GM23248 (cell line): ENCODE measurements around the gene PEX19. TPM values are rescaled to one million over a fixed set of nuclear protein-coding genes. Genes with fewer than 3 reads are reported as not detected.

ENCODE experiments used
- DNase-seq: peaks from one replicate; pipeline ENCODE4 v3.0.0-alpha.2; 2015
- H2AFZ ChIP-seq: fragments of 200-600 bp; sonication (generic); 2 replicates; pipeline ENCODE4 v1.6.1; 2016; ENCODE audit warnings: antibody characterized with exemption
- H3F3A ChIP-seq: fragments of 200-600 bp; sonication (generic); 2 replicates; pipeline ENCODE4 v1.6.1; 2016; ENCODE audit warnings: mild to moderate bottlenecking, antibody characterized with exemption, mixed run types; ENCODE audit not compliant: insufficient read depth
- H3K27ac ChIP-seq: fragments of 200-600 bp; sonication (generic); 2 replicates; pipeline ENCODE4 v1.5.1; 2016; ENCODE audit warnings: mild to moderate bottlenecking
- H3K27me3 ChIP-seq: fragments of 200-600 bp; sonication (generic); replicated peaks from 2 replicates; pipeline ENCODE4 v1.6.1; 2016; ENCODE audit warnings: mild to moderate bottlenecking; ENCODE audit not compliant: insufficient read depth
- H3K36me3 ChIP-seq: fragments of 200-600 bp; sonication (generic); 2 replicates; pipeline ENCODE4 v1.6.1; 2016; ENCODE audit warnings: low read depth, mild to moderate bottlenecking
- H3K4me1 ChIP-seq: fragments of 200-600 bp; sonication (generic); 2 replicates; pipeline ENCODE4 v1.6.1; 2016; ENCODE audit warnings: mild to moderate bottlenecking; ENCODE audit not compliant: insufficient read depth
- H3K4me2 ChIP-seq: fragments of 200-600 bp; sonication (generic); one replicate; pipeline ENCODE4 v1.6.1; 2016; ENCODE audit warnings: mild to moderate bottlenecking; ENCODE audit not compliant: unreplicated experiment
- H3K4me3 ChIP-seq: fragments of 200-600 bp; sonication (generic); 2 replicates; pipeline ENCODE4 v1.5.1; 2016; ENCODE audit warnings: mild to moderate bottlenecking
- H3K79me2 ChIP-seq: fragments of 200-600 bp; sonication (generic); 2 replicates; pipeline ENCODE4 v1.6.1; 2016; ENCODE audit warnings: mild to moderate bottlenecking; ENCODE audit not compliant: insufficient read depth
- H3K9ac ChIP-seq: fragments of 200-600 bp; sonication (generic); 2 replicates; pipeline ENCODE4 v1.6.1; 2016; ENCODE audit warnings: mild to moderate bottlenecking
- H3K9me2 ChIP-seq: fragments of 200-600 bp; sonication (generic); 2 replicates; pipeline ENCODE4 v1.6.1; 2016; ENCODE audit warnings: mixed run types, mild to moderate bottlenecking, moderate library complexity; ENCODE audit not compliant: insufficient read depth
- H3K9me3 ChIP-seq: fragments of 200-600 bp; sonication (generic); one replicate; pipeline ENCODE4 v1.6.1; 2017; ENCODE audit warnings: low read depth
- H4K20me1 ChIP-seq: fragments of 200-600 bp; sonication (generic); 2 replicates; pipeline ENCODE4 v1.6.0; 2016; ENCODE audit not compliant: insufficient read depth
- EZH2 ChIP-seq: fragments of 200-600 bp; sonication (generic); IDR thresholded peaks from 2 replicates; pipeline ENCODE4 v1.6.1; 2018; ENCODE audit warnings: antibody characterized with exemption, mild to moderate bottlenecking; ENCODE audit not compliant: insufficient read depth, poor library complexity, severe bottlenecking
- EZH2phosphoT487 ChIP-seq: fragments of 200-600 bp; sonication (generic); IDR thresholded peaks from 2 replicates; pipeline ENCODE4 v1.6.1; 2018; ENCODE audit warnings: antibody characterized with exemption, moderate library complexity, mild to moderate bottlenecking, low read depth; ENCODE audit not compliant: insufficient read depth
- WGBS, 2 experiments: methylation state at CpG; one replicate each; pipeline ENCODE4 v1.1.6; 2015 to 2017; ENCODE audit warnings: low lambda C conversion rate in 2 of 2, low coverage in 1 of 2; ENCODE audit errors: missing lambda C conversion rate in 2 of 2; 5-methylcytosine and 5-hydroxymethylcytosine counted together
- in situ Hi-C: fragments of 300-500 bp; cut with MboI; formaldehyde crosslinking; loops from 2 replicates; pipeline ENCODE4 v1.15.0; 2020
- polyA plus RNA-seq: library from polyadenylated mRNA; unstranded; fragments of >200 nt; fragmentation: Nextera tagmentation; extraction: Ambion mirVana; gene quantifications from 2 replicates; pipeline ENCODE4 v1.2.1, GENCODE V29; 2016
- small RNA-seq: library from RNA; depleted of rRNA; stranded (forward); fragments of <200 nt; gene quantifications from one replicate; pipeline ENCODE3, GENCODE V24; 2014; ENCODE audit warnings: low read depth, low replicate concordance
- total RNA-seq: library from RNA; depleted of rRNA; stranded (reverse); fragments of >200 nt; shearing (Covaris generic); gene quantifications from 2 replicates; pipeline ENCODE4 v1.2.3, GENCODE V29; 2014; rRNA removed

Gene PEX19
- total and polyA plus RNA-seq, 2 experiments from 2014 or later: 38.9 to 52.4 TPM

GRCh38 chr1:160232911-160233310 is 52.0 kb downstream of the PEX19 start:
- no peaks in the 10 kb centered on the region for H3F3A ChIP-seq
- no peak overlapping the region for H2AFZ ChIP-seq
- DNase-seq: no peak
- H3K9me2 ChIP-seq: no peaks in the 10 kb centered on the region
- H3K4me3 ChIP-seq: no peak overlapping the region
- no peaks in the 10 kb centered on the region for H3K4me1 ChIP-seq
- H3K9ac ChIP-seq: no peak overlapping the region
- no peaks in the 10 kb centered on the region for H3K27me3 ChIP-seq
- H3K4me2 ChIP-seq: no peak overlapping the region
- H3K27ac ChIP-seq: no peak overlapping the region
- TF ChIP-seq EZH2phosphoT487 (no peak), EZH2 (no peak)
- H3K9me3 ChIP-seq: no peaks in the 10 kb centered on the region
- H4K20me1 ChIP-seq: no peaks in the 10 kb centered on the region
- in situ Hi-C loops: no loop called here
- H3K79me2 ChIP-seq: no peaks in the 10 kb centered on the region
- H3K36me3 ChIP-seq: peaks cover 55% of the 10 kb centered on the region

GRCh38 chr1:160228431-160228830 is 56.5 kb downstream of the PEX19 start:
- no peak for TF ChIP-seq EZH2phosphoT487
- TF ChIP-seq EZH2: no peak
- Histone ChIP-seq H3K27ac (no peak overlapping the region), H3K9me3 (no peaks in the 10 kb centered on the region), H3K4me1 (no peaks in the 10 kb centered on the region), H3K79me2 (no peaks in the 10 kb centered on the region), H3K36me3 (peaks cover 68% of the 10 kb centered on the region), H3F3A (no peaks in the 10 kb centered on the region), H4K20me1 (no peaks in the 10 kb centered on the region), H2AFZ (no peak overlapping the region), H3K4me3 (no peak overlapping the region), H3K9me2 (no peaks in the 10 kb centered on the region), H3K4me2 (no peak overlapping the region), H3K9ac (no peak overlapping the region), H3K27me3 (no peaks in the 10 kb centered on the region)
- in situ Hi-C loops: no loop called here
- DNase-seq: no peak

GRCh38 chr1:160227561-160227960 is 57.4 kb downstream of the PEX19 start:
- peaks cover 70% of the 10 kb centered on the region for H3K36me3 ChIP-seq
- TF ChIP-seq EZH2: no peak
- no peak for TF ChIP-seq EZH2phosphoT487
- 100% methylated on average over 1 of the region's 1 CpG for whole genome bisulfite sequencing, 2 experiments

GRCh38 chr1:160227034-160227433 is 57.9 kb downstream of the PEX19 start:
- H3F3A ChIP-seq: peaks cover 3% of the 10 kb centered on the region; the same call in 1 of the 2 replicates
- no peaks in the 10 kb centered on the region for H4K20me1 ChIP-seq
- TF ChIP-seq EZH2phosphoT487 (no peak), EZH2 (no peak)
- no peaks in the 10 kb centered on the region for H3K4me1 ChIP-seq
- in situ Hi-C loops: no loop called here
- no peaks in the 10 kb centered on the region for H3K9me2 ChIP-seq
- peaks cover 72% of the 10 kb centered on the region for H3K36me3 ChIP-seq
- H3K79me2 ChIP-seq: no peaks in the 10 kb centered on the region
- H3K27me3 ChIP-seq: no peaks in the 10 kb centered on the region
- H3K9ac ChIP-seq: no peak overlapping the region
- H3K4me2 ChIP-seq: no peak overlapping the region
- no peak overlapping the region for H3K27ac ChIP-seq
- H3K9me3 ChIP-seq: no peaks in the 10 kb centered on the region
- no peak overlapping the region for H3K4me3 ChIP-seq
- 98 to 99% methylated on average over 4 of the region's 4 CpGs for WGBS, 2 experiments
- DNase-seq: no peak
- no peak overlapping the region for H2AFZ ChIP-seq

More at GRCh38 chr1:160227561-160227960, 57.4 kb downstream of the PEX19 start:
- Histone ChIP-seq H3K4me2 (no peak overlapping the region), H3K79me2 (no peaks in the 10 kb centered on the region), H4K20me1 (no peaks in the 10 kb centered on the region), H3F3A (no peaks in the 10 kb centered on the region), H3K9me3 (no peaks in the 10 kb centered on the region), H3K9me2 (no peaks in the 10 kb centered on the region), H3K4me1 (no peaks in the 10 kb centered on the region), H3K27me3 (no peaks in the 10 kb centered on the region), H3K27ac (no peak overlapping the region), H3K9ac (no peak overlapping the region), H2AFZ (no peak overlapping the region), H3K4me3 (no peak overlapping the region)
- in situ Hi-C loops: no loop called here
- no peak for DNase-seq

Small RNAs within 50 kb of the gene (small RNA-seq; reads per million reads assigned to genes)
- not detected for gene RF00019

Other genes starting within 250 kb of the PEX19 start
- gene KCNJ10, start 215.0 kb downstream of the PEX19 start, total RNA-seq: not detected in 2 replicates
- gene KCNJ10, start 215.0 kb downstream of the PEX19 start, polyA plus RNA-seq: not detected in 2 replicates
- 0.13 TPM in 1 of 2 replicates, not detected in the other for gene KCNJ9, start 203.6 kb downstream of the PEX19 start, total RNA-seq
- gene KCNJ9, start 203.6 kb downstream of the PEX19 start, polyA plus RNA-seq: not detected in 2 replicates
- 43.3 and 52.2 TPM in 2 replicates for gene IGSF8, start 186.5 kb downstream of the PEX19 start, total RNA-seq
- gene IGSF8, start 186.5 kb downstream of the PEX19 start, polyA plus RNA-seq: 32.9 and 34.6 TPM in 2 replicates
- gene ATP1A2, start 169.4 kb downstream of the PEX19 start, total RNA-seq: 0.11 and 0.13 TPM in 2 replicates
- 0.14 and 0.30 TPM in 2 replicates for gene ATP1A2, start 169.4 kb downstream of the PEX19 start, polyA plus RNA-seq
- not detected in 2 replicates for gene ATP1A4, start 133.5 kb downstream of the PEX19 start, total RNA-seq
- not detected in 2 replicates for gene ATP1A4, start 133.5 kb downstream of the PEX19 start, polyA plus RNA-seq
- gene CASQ1, start 94.6 kb downstream of the PEX19 start, total RNA-seq: 0.11 and 0.51 TPM in 2 replicates
- 0.10 TPM in 1 of 2 replicates, not detected in the other for gene CASQ1, start 94.6 kb downstream of the PEX19 start, polyA plus RNA-seq
- gene PEA15, start 79.7 kb downstream of the PEX19 start, total RNA-seq: 368 and 415 TPM in 2 replicates
- 638 and 651 TPM in 2 replicates for gene PEA15, start 79.7 kb downstream of the PEX19 start, polyA plus RNA-seq
- 58.9 and 79.7 TPM in 2 replicates for gene DCAF8, start 22.6 kb downstream of the PEX19 start, total RNA-seq
- gene DCAF8, start 22.6 kb downstream of the PEX19 start, polyA plus RNA-seq: 78.9 and 80.4 TPM in 2 replicates
- 212 and 214 TPM in 2 replicates for gene COPA, start 58.1 kb upstream of the PEX19 start, total RNA-seq
- gene COPA, start 58.1 kb upstream of the PEX19 start, polyA plus RNA-seq: 194 and 200 TPM in 2 replicates
- gene NCSTN, start 58.2 kb upstream of the PEX19 start, total RNA-seq: 104 and 110 TPM in 2 replicates
- gene NCSTN, start 58.2 kb upstream of the PEX19 start, polyA plus RNA-seq: 138 and 147 TPM in 2 replicates
- gene NHLH1, start 81.9 kb upstream of the PEX19 start, total RNA-seq: not detected in 2 replicates
- 0.16 and 0.31 TPM in 2 replicates for gene NHLH1, start 81.9 kb upstream of the PEX19 start, polyA plus RNA-seq
- gene VANGL2, start 115.4 kb upstream of the PEX19 start, total RNA-seq: not detected in 2 replicates
- gene VANGL2, start 115.4 kb upstream of the PEX19 start, polyA plus RNA-seq: not detected in 2 replicates
- not detected in 2 replicates for gene SLAMF6, start 238.1 kb upstream of the PEX19 start, total RNA-seq
- gene SLAMF6, start 238.1 kb upstream of the PEX19 start, polyA plus RNA-seq: not detected in 2 replicates